HG03108 (cell line): Measurements from ENCODE around the gene NCR1.
"Not testable (repeated sequence)": the region's sequence is repeated elsewhere in the genome, so short reads cannot be mapped to it uniquely, and the experiment has no call there.

ENCODE experiments used
- ATAC-seq: cut with Tn5 transposase; IDR thresholded peaks from one replicate; pipeline ENCODE4 v1.9.1; 2021; ENCODE audit warnings: moderate library complexity; ENCODE audit not compliant: unreplicated experiment

NCR1 gene

GRCh38 chr19:54905803-54906511 is at the start of gene NCR1:
NCR1 (plus strand) TSS chr19:54906148; CDS start chr19:54906188, 40 bp downstream.
- no peak for ATAC-seq

GRCh38 chr19:54858476-54858875 is 47.5 kb upstream of the NCR1 start:
- not testable (repeated sequence) for ATAC-seq

GRCh38 chr19:54859421-54859820 is 46.5 kb upstream of the NCR1 start:
- ATAC-seq = not testable (repeated sequence)

- not testable (repeated sequence) for ATAC-seq
Measured at GRCh38 chr19:54863459-54863858, 42.5 kb upstream of the NCR1 start.

GRCh38 chr19:54871696-54872095 is 34.3 kb upstream of the NCR1 start:
- ATAC-seq = no peak

GRCh38 chr19:54873990-54874389 is 32.0 kb upstream of the NCR1 start, which contains the start of gene FCAR:
FCAR (plus strand) TSS chr19:54874235; CDS start chr19:54874290, 55 bp downstream.
- ATAC-seq = no peak

- ATAC-seq = no peak
Measured at GRCh38 chr19:54875506-54875905, 30.4 kb upstream of the NCR1 start.

GRCh38 chr19:54877471-54877870 is 28.5 kb upstream of the NCR1 start:
- no peak for ATAC-seq

GRCh38 chr19:54881884-54882283 is 24.1 kb upstream of the NCR1 start:
- ATAC-seq = no peak

- ATAC-seq = no peak
Measured at GRCh38 chr19:54882758-54883157, 23.2 kb upstream of the NCR1 start.

GRCh38 chr19:54883228-54883627 is 22.7 kb upstream of the NCR1 start:
- no peak for ATAC-seq

- ATAC-seq = no peak
Measured at GRCh38 chr19:54888239-54888638, 17.7 kb upstream of the NCR1 start.

GRCh38 chr19:54889566-54889965 is 16.4 kb upstream of the NCR1 start:
- no peak for ATAC-seq

- ATAC-seq = no peak
Measured at GRCh38 chr19:54893406-54893805, 12.5 kb upstream of the NCR1 start.

GRCh38 chr19:54894106-54894505 is 11.8 kb upstream of the NCR1 start:
- ATAC-seq = not testable (repeated sequence)

- ATAC-seq = no peak
Measured at GRCh38 chr19:54896036-54896435, 9.9 kb upstream of the NCR1 start.

GRCh38 chr19:54898685-54899084 is 7.3 kb upstream of the NCR1 start:
- ATAC-seq = not testable (repeated sequence)

- ATAC-seq = not testable (repeated sequence)
Measured at GRCh38 chr19:54899646-54900045, 6.3 kb upstream of the NCR1 start.

GRCh38 chr19:54901153-54901552 is 4.8 kb upstream of the NCR1 start:
- not testable (repeated sequence) for ATAC-seq

- no peak for ATAC-seq
Measured at GRCh38 chr19:54902061-54902460, 3.9 kb upstream of the NCR1 start.

- no peak for ATAC-seq
Measured at GRCh38 chr19:54903303-54903702, 2.6 kb upstream of the NCR1 start.

GRCh38 chr19:54904261-54904660 is 1.7 kb upstream of the NCR1 start:
- ATAC-seq = not testable (repeated sequence)

- ATAC-seq = no peak
Measured at GRCh38 chr19:54905421-54905802, 536 bp upstream of the NCR1 start.
